ENCODE data around the gene LAIR2.
A peak's percentile ranks its signal among the peaks of the same experiment; 100 is the strongest.

LAIR2 gene

DNA sequence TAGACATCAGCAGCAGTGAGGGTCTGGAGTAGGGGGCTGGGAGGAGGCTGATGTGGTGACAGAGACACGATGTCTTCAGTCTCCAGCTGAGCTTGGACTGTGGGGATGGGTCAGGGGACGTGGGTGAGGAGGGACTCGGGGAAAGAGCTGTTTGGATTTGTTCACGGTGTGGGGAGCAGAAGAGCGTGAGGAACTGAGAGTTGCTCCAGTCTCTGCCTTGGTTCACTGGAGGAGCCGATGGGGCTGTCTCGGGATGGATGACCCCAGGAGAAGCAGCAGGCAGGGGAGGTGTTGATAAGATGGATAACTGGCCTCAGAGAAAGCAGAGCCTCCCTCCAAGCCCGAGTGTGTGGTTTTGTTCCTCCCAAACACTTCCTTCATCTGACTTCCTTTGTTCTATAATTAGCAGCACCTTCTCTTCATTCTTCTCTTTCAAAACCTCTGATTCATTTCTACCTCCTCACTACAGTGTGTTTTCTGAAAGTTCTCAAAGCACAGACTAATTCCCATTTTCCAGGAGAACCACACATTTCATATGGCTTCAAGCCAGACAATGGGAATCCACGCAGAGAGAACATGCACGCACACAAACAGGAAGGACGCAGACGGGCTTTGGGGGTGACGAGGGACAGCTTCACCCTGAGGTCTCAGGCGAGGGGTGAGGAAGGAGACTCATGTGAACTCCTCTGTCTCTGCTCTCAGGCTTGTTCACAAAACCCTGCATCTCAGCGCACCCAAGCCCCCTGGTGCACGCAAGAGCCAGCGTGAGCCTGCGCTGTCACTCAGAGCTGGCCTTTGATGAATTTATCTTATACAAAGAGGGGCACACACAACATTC is 18.6 kb downstream of the LAIR2 start:
- DNase-seq (ENCODE audit: low read depth): no peak
- TF ChIP-seq, protein P1, sequence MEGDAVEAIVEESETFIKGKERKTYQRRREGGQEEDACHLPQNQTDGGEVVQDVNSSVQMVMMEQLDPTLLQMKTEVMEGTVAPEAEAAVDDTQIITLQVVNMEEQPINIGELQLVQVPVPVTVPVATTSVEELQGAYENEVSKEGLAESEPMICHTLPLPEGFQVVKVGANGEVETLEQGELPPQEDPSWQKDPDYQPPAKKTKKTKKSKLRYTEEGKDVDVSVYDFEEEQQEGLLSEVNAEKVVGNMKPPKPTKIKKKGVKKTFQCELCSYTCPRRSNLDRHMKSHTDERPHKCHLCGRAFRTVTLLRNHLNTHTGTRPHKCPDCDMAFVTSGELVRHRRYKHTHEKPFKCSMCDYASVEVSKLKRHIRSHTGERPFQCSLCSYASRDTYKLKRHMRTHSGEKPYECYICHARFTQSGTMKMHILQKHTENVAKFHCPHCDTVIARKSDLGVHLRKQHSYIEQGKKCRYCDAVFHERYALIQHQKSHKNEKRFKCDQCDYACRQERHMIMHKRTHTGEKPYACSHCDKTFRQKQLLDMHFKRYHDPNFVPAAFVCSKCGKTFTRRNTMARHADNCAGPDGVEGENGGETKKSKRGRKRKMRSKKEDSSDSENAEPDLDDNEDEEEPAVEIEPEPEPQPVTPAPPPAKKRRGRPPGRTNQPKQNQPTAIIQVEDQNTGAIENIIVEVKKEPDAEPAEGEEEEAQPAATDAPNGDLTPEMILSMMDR (IDR thresholded peaks at IDR 0.05; ENCODE audit: control insufficient read depth, extremely low read depth, insufficient read depth): no peak
- no peak overlapping the region for H3K4me3 ChIP-seq (ENCODE audit: low read depth, low read length)

DNA sequence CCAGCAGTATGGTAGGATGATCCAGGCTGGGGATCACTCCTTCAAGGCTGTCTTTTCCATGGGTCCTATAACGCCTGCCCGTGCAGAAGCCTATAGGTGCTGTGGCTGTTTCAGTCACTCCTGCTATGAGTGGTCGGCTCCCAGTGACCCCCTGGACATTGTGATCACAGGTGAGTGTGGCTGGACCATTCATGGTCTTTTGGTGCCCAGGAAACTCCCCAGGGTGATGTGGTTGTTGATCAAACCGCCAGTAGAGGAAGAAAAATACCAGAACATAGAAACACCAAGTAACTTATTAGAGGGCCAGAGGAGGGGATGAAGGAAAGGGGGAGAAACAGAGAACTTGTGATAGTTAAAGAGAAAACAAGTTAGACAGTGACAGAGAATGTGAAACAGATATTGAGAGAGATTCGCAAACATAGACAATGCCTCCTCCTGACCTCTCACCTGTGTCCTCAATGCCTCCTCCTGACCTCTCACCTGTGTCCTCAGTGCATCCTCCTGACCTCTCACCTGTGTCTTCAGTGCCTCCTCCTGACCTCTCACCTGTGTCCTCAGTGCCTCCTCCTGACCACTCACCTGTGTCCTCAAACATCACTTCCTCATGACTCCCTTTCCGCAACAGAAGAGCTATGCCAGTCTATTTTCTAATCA is 19.4 kb downstream of the LAIR2 start:
- no peak overlapping the region for H3K4me3 ChIP-seq (ENCODE audit: low read depth, low read length)
- TF ChIP-seq, protein P1 (IDR thresholded peaks at IDR 0.05; ENCODE audit: control insufficient read depth, extremely low read depth, insufficient read depth): no peak
- DNase-seq (ENCODE audit: low read depth): no peak

- TF ChIP-seq, protein P1 (IDR thresholded peaks at IDR 0.05; ENCODE audit: control insufficient read depth, extremely low read depth, insufficient read depth): no peak
- DNase-seq (ENCODE audit: low read depth): no peak
- no peak overlapping the region for H3K4me3 ChIP-seq (ENCODE audit: low read depth, low read length)
Measured at GRCh38 chr19:54523403-54523802, 20.8 kb downstream of the LAIR2 start.

GRCh38 chr19:54525636-54526035 is 23.0 kb downstream of the LAIR2 start:
- no peak for DNase-seq (ENCODE audit: low read depth)
- TF ChIP-seq, protein P1 (IDR thresholded peaks at IDR 0.05; ENCODE audit: control insufficient read depth, extremely low read depth, insufficient read depth): no peak
- H3K4me3 ChIP-seq (ENCODE audit: low read depth, low read length): no peak overlapping the region

- TF ChIP-seq, protein P1 (IDR thresholded peaks at IDR 0.05; ENCODE audit: control insufficient read depth, extremely low read depth, insufficient read depth): no peak
- H3K4me3 ChIP-seq (ENCODE audit: low read depth, low read length): no peak overlapping the region
- DNase-seq (ENCODE audit: low read depth): no peak
Measured at GRCh38 chr19:54526972-54527371, 24.3 kb downstream of the LAIR2 start.

DNA sequence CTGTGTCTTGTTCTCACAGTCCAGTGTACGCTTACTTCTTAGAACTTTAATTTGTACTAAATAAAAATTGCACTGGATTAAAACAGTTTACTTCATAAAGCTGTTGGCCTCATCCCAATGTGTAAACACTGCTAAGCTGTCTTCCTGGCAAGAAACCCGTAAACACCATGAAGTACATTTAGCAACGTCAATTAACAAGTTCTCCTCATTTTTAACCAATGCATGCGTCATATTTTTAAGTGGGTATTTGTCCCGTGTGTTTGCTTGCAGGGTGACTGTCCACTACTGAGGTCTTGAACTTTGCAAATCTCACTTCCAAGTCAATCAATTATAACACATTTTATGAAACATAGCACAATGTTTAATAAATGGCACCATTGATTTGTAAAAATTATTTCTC is 28.2 kb downstream of the LAIR2 start:
- peak; percentile 30 for DNase-seq (ENCODE audit: low read depth)
- TF ChIP-seq, protein P1 (IDR thresholded peaks at IDR 0.05; ENCODE audit: control insufficient read depth, extremely low read depth, insufficient read depth): no peak
- no peak overlapping the region for H3K4me3 ChIP-seq (ENCODE audit: low read depth, low read length)

Measured in LNCaP clone FGC (cell line).